DOHH2 (cell line): Measurements from ENCODE around the gene IRGC.

Experiments
- EZH2phosphoT487 ChIP-seq: fragments of 200-600 bp; sonication (generic); IDR thresholded peaks from 2 replicates; pipeline ENCODE4 v1.6.1; 2017; ENCODE audit warnings: borderline replicate concordance, mild to moderate bottlenecking, antibody characterized with exemption, low read length, moderate library complexity, mixed read lengths
- TF ChIP-seq, protein P1 (sequence below): fragments of 200-600 bp; sonication (generic); IDR thresholded peaks from one replicate; pipeline ENCODE4 v1.5.1; 2014; ENCODE audit warnings: antibody characterized with exemption, mild to moderate bottlenecking, low read depth, low read length; ENCODE audit not compliant: poor library complexity, severe bottlenecking

GRCh38 chr19:43692385-43692784, 23.5 kb upstream of the IRGC start:
- TF ChIP-seq, protein P1, sequence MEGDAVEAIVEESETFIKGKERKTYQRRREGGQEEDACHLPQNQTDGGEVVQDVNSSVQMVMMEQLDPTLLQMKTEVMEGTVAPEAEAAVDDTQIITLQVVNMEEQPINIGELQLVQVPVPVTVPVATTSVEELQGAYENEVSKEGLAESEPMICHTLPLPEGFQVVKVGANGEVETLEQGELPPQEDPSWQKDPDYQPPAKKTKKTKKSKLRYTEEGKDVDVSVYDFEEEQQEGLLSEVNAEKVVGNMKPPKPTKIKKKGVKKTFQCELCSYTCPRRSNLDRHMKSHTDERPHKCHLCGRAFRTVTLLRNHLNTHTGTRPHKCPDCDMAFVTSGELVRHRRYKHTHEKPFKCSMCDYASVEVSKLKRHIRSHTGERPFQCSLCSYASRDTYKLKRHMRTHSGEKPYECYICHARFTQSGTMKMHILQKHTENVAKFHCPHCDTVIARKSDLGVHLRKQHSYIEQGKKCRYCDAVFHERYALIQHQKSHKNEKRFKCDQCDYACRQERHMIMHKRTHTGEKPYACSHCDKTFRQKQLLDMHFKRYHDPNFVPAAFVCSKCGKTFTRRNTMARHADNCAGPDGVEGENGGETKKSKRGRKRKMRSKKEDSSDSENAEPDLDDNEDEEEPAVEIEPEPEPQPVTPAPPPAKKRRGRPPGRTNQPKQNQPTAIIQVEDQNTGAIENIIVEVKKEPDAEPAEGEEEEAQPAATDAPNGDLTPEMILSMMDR: no peak
- TF ChIP-seq EZH2phosphoT487: no peak
